ENCODE data around the gene VPS45.

Gene VPS45

GRCh38 chr1:150121236-150121862, 53.8 kb downstream of the VPS45 start:
- no peak overlapping the region for H3K4me3 ChIP-seq (replicated peaks; ENCODE audit: insufficient read depth, low read length)
- no peak for DNase-seq (ENCODE audit: low read depth in 1 of 2, low spot score in 1 of 2)
- no peaks in the 10 kb centered on the region for H3K27me3 ChIP-seq (ENCODE audit: insufficient read depth, poor library complexity, severe bottlenecking)
- H3K27ac ChIP-seq (replicated peaks), result no peak overlapping the region
- no peak for TF ChIP-seq GABPA (IDR thresholded peaks at IDR 0.05; ENCODE audit: low read depth)
- TF ChIP-seq CTCF (IDR thresholded peaks at IDR 0.05; ENCODE audit: insufficient read depth, low read length), result no peak
- TF ChIP-seq REST (IDR thresholded peaks at IDR 0.05; ENCODE audit: insufficient replicate concordance, low read depth), result no peak
- no peak for TF ChIP-seq SPI1 (IDR thresholded peaks at IDR 0.05; ENCODE audit: borderline replicate concordance, low read depth)
- no peak for TF ChIP-seq POLR2AphosphoS5 (IDR thresholded peaks at IDR 0.05; ENCODE audit: low read depth)

- TF ChIP-seq SPI1 (IDR thresholded peaks at IDR 0.05; ENCODE audit: borderline replicate concordance, low read depth) (no peak), POLR2AphosphoS5 (IDR thresholded peaks at IDR 0.05; ENCODE audit: low read depth) (no peak), GABPA (IDR thresholded peaks at IDR 0.05; ENCODE audit: low read depth) (no peak), CTCF (IDR thresholded peaks at IDR 0.05; ENCODE audit: insufficient read depth, low read length) (no peak), REST (IDR thresholded peaks at IDR 0.05; ENCODE audit: insufficient replicate concordance, low read depth) (no peak)
- no peak overlapping the region for H3K4me3 ChIP-seq (replicated peaks; ENCODE audit: insufficient read depth, low read length)
- no peak for DNase-seq (ENCODE audit: low read depth in 1 of 2, low spot score in 1 of 2)
- H3K27me3 ChIP-seq (ENCODE audit: insufficient read depth, poor library complexity, severe bottlenecking), result no peaks in the 10 kb centered on the region
- H3K27ac ChIP-seq (replicated peaks), result no peak overlapping the region
Measured at GRCh38 chr1:150126811-150127210, 59.2 kb downstream of the VPS45 start.

- DNase-seq (ENCODE audit: low read depth in 1 of 2, low spot score in 1 of 2), result no peak
- TF ChIP-seq SPI1 (IDR thresholded peaks at IDR 0.05; ENCODE audit: borderline replicate concordance, low read depth) (no peak), REST (IDR thresholded peaks at IDR 0.05; ENCODE audit: insufficient replicate concordance, low read depth) (no peak), POLR2AphosphoS5 (IDR thresholded peaks at IDR 0.05; ENCODE audit: low read depth) (no peak), CTCF (IDR thresholded peaks at IDR 0.05; ENCODE audit: insufficient read depth, low read length) (no peak), GABPA (IDR thresholded peaks at IDR 0.05; ENCODE audit: low read depth) (no peak)
- no peak overlapping the region for H3K4me3 ChIP-seq (replicated peaks; ENCODE audit: insufficient read depth, low read length)
- H3K27me3 ChIP-seq (ENCODE audit: insufficient read depth, poor library complexity, severe bottlenecking), result no peaks in the 10 kb centered on the region
- H3K27ac ChIP-seq (replicated peaks), result no peak overlapping the region
Measured at GRCh38 chr1:150127464-150127863, 59.9 kb downstream of the VPS45 start.
